GM18526 (cell line): ENCODE measurements around the gene GRK4.

Experiments used
- POLR2A ChIP-seq: IDR thresholded peaks from 3 replicates; pipeline ENCODE4 v1.6.1; 2011; ENCODE audit not compliant: insufficient read length; ENCODE audit errors: extremely low read depth

The GRK4 gene

GRCh38 chr4:2949782-2950125 lies 13.6 kb upstream of the GRK4 start:
- TF ChIP-seq POLR2A: no peak

GRCh38 chr4:2950221-2950989 lies 13.0 kb upstream of the GRK4 start:
- TF ChIP-seq POLR2A: no peak

GRCh38 chr4:2953496-2953895 lies 9.9 kb upstream of the GRK4 start:
- no peak for TF ChIP-seq POLR2A

DNA sequence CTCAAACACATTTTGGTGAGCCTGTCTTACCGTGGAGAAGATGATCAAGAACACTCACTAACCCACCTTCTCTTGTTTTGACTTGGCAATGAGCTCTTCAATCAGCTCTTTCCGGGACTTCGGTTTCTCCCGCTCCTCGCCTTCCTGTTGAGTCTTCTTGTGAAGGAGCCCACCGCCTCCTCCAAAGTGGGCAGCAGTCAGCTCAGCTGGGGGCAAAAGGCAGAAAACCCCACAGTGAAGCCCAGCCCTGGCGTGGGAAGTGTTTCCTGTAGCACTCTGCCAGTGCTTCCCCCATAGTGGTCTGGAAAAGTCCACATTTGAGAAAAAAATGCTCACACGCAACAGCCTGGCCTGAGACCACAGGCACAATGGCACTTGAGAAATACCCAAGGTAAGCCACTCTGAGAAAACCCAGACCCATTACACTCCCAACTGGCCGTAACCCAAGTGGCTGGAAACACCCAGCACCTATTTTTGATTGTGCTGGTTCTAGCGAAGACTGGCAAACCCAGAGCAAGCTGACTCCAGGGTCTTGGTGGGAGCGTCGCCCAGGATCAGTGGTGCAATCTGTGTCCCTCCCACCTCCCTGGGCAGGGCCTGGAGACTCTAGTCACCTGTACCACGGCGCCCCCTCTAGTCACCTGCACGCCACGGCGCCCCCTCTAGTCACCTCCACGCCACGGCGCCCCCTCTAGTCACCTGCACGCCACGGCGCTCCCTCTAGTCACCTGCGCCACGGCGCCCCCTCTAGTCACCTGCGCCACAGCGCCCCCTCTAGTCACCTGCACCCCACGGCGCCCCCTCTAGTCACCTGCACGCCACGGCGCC lies 8.8 kb upstream of the GRK4 start:
- no peak for TF ChIP-seq POLR2A

- no peak for TF ChIP-seq POLR2A
Observed at GRCh38 chr4:2958446-2958845, 4.9 kb upstream of the GRK4 start.

- TF ChIP-seq POLR2A: no peak
Observed at GRCh38 chr4:2961421-2961810, 2.0 kb upstream of the GRK4 start.

GRCh38 chr4:2961811-2962441 lies 1.4 kb upstream of the GRK4 start:
- no peak for TF ChIP-seq POLR2A

GRCh38 chr4:2962614-2963174 lies 677 bp upstream of the GRK4 start:
- no peak for TF ChIP-seq POLR2A

- TF ChIP-seq POLR2A: no peak
Observed at GRCh38 chr4:2963966-2964471, 648 bp downstream of the GRK4 start.

GRCh38 chr4:2964706-2965258 lies 1.4 kb downstream of the GRK4 start:
- TF ChIP-seq POLR2A: no peak

DNA sequence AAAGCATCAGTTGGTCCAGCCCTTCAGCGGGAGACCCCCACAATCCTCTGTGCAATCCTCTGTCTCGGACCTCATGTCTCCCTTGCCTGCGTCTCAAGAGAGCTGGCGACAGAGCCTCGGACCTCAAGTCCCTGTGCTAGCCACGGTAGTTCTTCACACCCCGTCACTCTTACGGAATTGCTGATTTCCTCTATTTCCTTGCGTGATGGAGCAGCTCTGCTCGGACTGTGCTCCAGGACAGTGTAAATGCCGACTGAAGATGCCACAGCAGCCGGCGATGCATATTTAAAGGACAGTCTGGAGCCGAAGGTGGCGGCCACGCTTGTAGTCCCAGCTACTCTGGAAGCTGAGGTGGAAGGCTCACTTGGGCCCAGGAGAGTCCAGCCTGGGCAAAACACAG lies 1.9 kb downstream of the GRK4 start:
- TF ChIP-seq POLR2A: no peak

GRCh38 chr4:2968381-2968780 lies 5.0 kb downstream of the GRK4 start:
- TF ChIP-seq POLR2A: no peak

- TF ChIP-seq POLR2A: no peak
Observed at GRCh38 chr4:2971275-2971674, 7.9 kb downstream of the GRK4 start.

DNA sequence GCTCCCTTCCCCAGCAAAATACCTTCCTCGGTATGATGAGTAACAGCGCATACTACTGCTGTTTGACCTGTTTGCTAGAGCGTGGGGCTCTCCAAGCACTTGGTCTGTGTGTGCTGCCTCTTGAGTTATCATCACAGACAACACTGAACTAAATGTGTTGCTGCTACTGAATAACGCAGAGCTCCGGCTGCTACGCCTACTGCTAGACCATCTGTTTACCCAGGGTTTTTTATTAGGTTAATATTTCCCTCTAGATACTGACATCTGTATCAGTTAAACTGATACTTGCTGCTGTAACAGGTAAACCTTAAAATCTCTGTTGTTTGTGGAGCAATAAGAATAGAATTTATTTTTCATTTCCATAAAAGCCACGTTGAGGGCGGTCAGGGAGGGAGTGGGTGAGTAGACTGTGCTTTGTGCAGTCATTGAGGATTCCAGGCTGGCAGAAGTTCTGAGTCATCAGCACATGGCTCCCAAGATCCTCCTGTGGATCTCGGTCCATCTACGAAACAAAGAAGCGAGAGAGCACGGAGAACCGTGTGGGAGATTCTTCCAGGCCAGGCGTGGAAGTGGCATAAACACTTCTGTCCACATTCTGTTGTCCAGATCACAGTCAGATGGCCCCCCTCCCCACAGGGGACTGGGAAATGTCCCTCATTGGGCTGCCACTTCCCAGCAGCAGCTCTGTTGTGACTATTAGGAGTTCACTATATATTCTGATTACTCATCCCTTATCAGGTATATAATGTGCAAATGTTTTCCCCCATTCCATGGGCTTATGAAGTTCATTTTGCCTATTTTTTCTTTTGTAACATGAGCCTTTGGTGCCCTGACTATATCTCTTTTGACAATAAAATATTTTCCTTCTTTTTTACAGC lies 14.1 kb downstream of the GRK4 start:
- TF ChIP-seq POLR2A: no peak
